ENCODE measurements around the gene STX3.
"Not testable (repeated sequence)": the region's sequence is repeated elsewhere in the genome, so short reads cannot be mapped to it uniquely, and the experiment has no call there.

The STX3 gene

DNA sequence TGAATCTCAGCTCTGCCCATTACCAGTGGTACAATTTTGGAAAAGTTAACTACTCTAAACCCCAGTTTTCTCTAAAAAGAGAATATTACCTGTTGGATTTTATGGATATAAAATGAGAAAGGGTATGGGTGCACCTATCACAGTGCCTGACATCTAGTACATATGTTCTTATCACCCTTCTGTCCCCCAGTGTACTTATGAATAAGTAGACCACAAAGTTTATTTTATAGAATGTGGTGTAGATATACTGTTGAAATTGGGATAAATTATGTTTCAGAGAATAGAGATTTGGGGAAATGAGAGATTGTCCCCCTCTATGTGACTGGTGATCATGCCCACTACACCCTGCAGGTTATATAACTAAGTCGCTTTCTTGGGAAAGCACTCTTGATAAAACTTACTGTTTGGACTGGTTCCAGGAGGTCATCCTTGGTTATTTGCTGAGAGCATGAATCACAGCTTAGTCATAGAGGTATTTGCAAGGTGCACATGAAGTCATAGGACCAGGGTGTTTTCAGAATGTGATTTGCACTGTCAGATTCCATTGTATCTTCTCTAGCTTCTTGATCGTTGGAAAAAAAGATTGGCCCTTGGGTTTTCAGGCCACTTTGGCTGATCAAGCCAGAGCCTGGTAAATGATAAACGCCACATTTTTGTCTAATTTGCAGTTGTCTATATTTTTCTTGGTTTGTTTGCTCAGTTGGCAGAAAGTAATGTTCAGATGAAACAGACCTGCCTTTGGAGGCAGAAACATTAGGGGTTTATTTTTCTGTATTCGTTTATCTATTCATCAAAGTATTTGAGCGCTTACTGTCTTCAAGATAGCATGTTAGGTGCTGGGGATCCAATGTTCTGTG, 21.3 kb downstream of the STX3 start:
- Histone ChIP-seq H3K4me1 (ENCODE audit: insufficient read depth, low read length) (no peaks in the 10 kb centered on the region), H3K27ac (ENCODE audit: low read depth, low read length) (no peak overlapping the region), H3K36me3 (ENCODE audit: insufficient read depth, low read length) (peaks cover 13% of the 10 kb centered on the region), H3K9me3 (ENCODE audit: low read length) (no peaks in the 10 kb centered on the region), H3K4me3 (ENCODE audit: low read depth in 1 of 2, low read length in 2 of 2) (no peak overlapping the region), H3K9ac (ENCODE audit: low read length) (no peak overlapping the region), H3K27me3 (ENCODE audit: control insufficient read depth in 1 of 2, insufficient read depth in 2 of 2, low read length in 2 of 2) (no peaks in the 10 kb centered on the region)

DNA sequence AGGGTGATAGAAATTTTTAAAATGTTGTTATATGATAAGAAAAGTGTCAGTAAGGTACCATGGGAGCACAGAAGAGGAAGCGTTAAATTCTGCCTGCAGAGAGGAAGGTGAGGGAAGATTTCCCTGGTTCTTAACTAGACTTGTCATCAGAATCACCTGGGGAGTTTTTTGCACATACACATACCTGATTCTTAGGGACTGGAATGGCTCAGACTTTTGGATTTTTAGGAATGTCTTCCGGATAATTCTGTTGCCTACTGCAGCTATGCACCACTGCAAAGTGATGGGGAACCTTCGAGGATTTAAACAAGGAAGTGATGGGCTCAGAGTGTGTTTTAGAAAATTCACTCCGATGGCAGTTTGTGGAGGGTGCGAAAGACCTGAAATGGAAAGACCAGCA, 21.9 kb downstream of the STX3 start:
- Histone ChIP-seq H3K36me3 (ENCODE audit: insufficient read depth, low read length) (peaks cover 13% of the 10 kb centered on the region), H3K27ac (ENCODE audit: low read depth, low read length) (no peak overlapping the region), H3K4me3 (ENCODE audit: low read depth in 1 of 2, low read length in 2 of 2) (no peak overlapping the region), H3K9ac (ENCODE audit: low read length) (no peak overlapping the region), H3K9me3 (ENCODE audit: low read length) (no peaks in the 10 kb centered on the region), H3K27me3 (ENCODE audit: control insufficient read depth in 1 of 2, insufficient read depth in 2 of 2, low read length in 2 of 2) (no peaks in the 10 kb centered on the region), H3K4me1 (ENCODE audit: insufficient read depth, low read length) (no peaks in the 10 kb centered on the region)

DNA sequence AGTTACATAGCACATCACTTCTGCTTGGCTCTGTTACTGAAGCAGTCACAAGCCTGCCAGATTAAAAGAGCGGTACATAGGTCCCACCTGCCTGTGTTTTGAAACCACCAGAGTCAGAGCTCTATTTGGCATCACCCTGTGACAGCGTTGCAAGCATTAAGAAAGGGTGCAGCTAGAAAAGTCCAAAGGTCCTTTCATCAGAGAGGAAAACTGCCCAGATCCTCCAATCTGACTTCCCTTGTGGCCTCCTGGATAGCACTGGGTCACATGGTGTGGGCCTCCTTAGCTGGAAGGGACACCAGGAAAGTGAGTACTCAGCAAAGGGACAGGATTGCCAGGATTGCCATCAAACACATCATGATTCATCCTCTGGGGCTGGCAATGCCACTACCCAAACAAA, 22.9 kb downstream of the STX3 start:
- Histone ChIP-seq H3K4me3 (ENCODE audit: low read depth in 1 of 2, low read length in 2 of 2) (no peak overlapping the region), H3K27ac (ENCODE audit: low read depth, low read length) (no peak overlapping the region), H3K4me1 (ENCODE audit: insufficient read depth, low read length) (no peaks in the 10 kb centered on the region), H3K9ac (ENCODE audit: low read length) (no peak overlapping the region), H3K27me3 (ENCODE audit: control insufficient read depth in 1 of 2, insufficient read depth in 2 of 2, low read length in 2 of 2) (no peaks in the 10 kb centered on the region), H3K9me3 (ENCODE audit: low read length) (no peaks in the 10 kb centered on the region), H3K36me3 (ENCODE audit: insufficient read depth, low read length) (peaks cover 13% of the 10 kb centered on the region)

- no peaks in the 10 kb centered on the region for H3K4me1 ChIP-seq (ENCODE audit: insufficient read depth, low read length)
- H3K27ac ChIP-seq (ENCODE audit: low read depth, low read length), result no peak overlapping the region
- no peaks in the 10 kb centered on the region for H3K9me3 ChIP-seq (ENCODE audit: low read length)
- no peak overlapping the region for H3K9ac ChIP-seq (ENCODE audit: low read length)
- H3K36me3 ChIP-seq (ENCODE audit: insufficient read depth, low read length), result peaks cover 11% of the 10 kb centered on the region
- no peak overlapping the region for H3K4me3 ChIP-seq (ENCODE audit: low read depth in 1 of 2, low read length in 2 of 2)
- no peaks in the 10 kb centered on the region for H3K27me3 ChIP-seq (ENCODE audit: control insufficient read depth in 1 of 2, insufficient read depth in 2 of 2, low read length in 2 of 2)
These were observed 24.3 kb downstream of the STX3 start for GRCh38 chr11:59779487-59779886.

DNA sequence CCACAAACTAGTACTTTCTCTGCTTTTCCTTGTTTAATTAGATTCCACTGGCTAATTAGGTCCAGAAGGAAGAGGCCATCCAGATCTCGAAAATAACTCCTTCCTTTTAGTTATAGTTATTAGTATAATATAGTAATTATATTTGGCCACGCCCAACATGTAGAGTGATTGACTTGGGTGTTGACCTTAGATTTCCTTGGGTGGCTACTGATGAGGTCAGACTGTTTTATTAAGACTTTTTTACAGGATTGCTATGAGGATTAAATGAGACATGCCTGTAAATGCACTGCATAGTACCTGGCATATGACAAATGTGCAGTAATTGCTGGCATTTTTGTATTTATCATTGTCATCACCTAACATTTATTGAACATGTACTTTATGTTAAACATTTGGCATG, 26.9 kb downstream of the STX3 start:
- no peaks in the 10 kb centered on the region for H3K4me1 ChIP-seq (ENCODE audit: insufficient read depth, low read length)
- H3K9me3 ChIP-seq (ENCODE audit: low read length), result no peaks in the 10 kb centered on the region
- H3K9ac ChIP-seq (ENCODE audit: low read length), result no peak overlapping the region
- no peak overlapping the region for H3K27ac ChIP-seq (ENCODE audit: low read depth, low read length)
- no peak overlapping the region for H3K4me3 ChIP-seq (ENCODE audit: low read depth in 1 of 2, low read length in 2 of 2)
- no peaks in the 10 kb centered on the region for H3K36me3 ChIP-seq (ENCODE audit: insufficient read depth, low read length)
- no peaks in the 10 kb centered on the region for H3K27me3 ChIP-seq (ENCODE audit: control insufficient read depth in 1 of 2, insufficient read depth in 2 of 2, low read length in 2 of 2)

GRCh38 chr11:59783632-59784090, 28.5 kb downstream of the STX3 start:
- Histone ChIP-seq H3K9ac (ENCODE audit: low read length) (no peak overlapping the region), H3K27me3 (ENCODE audit: control insufficient read depth in 1 of 2, insufficient read depth in 2 of 2, low read length in 2 of 2) (no peaks in the 10 kb centered on the region), H3K4me1 (ENCODE audit: insufficient read depth, low read length) (no peaks in the 10 kb centered on the region), H3K4me3 (ENCODE audit: low read depth in 1 of 2, low read length in 2 of 2) (no peak overlapping the region), H3K9me3 (ENCODE audit: low read length) (no peaks in the 10 kb centered on the region), H3K27ac (ENCODE audit: low read depth, low read length) (no peak overlapping the region), H3K36me3 (ENCODE audit: insufficient read depth, low read length) (no peaks in the 10 kb centered on the region)

DNA sequence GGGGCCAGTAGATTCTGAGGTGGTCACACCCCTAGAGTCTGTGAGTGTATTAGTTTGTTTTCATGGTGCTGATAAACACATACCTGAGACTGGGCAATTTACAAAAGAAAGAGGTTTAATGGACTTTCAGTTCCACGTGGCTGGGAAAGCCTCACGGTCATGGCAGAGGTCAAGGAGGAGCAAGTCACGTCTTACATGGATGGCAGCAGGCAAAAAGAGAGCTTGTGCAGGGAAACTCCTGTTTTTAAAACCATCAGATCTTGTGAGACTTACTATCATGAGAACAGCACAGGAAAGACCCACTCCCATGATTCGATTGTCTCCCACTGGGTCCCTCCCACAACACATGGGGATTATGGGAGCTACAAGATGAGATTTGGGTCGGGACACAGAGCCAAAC, 29.3 kb downstream of the STX3 start:
- H3K4me1 ChIP-seq (ENCODE audit: insufficient read depth, low read length); H3K9me3 ChIP-seq (ENCODE audit: low read length); H3K9ac ChIP-seq (ENCODE audit: low read length); H3K27ac ChIP-seq (ENCODE audit: low read depth, low read length); H3K4me3 ChIP-seq (ENCODE audit: low read depth in 1 of 2, low read length in 2 of 2); H3K36me3 ChIP-seq (ENCODE audit: insufficient read depth, low read length); H3K27me3 ChIP-seq (ENCODE audit: control insufficient read depth in 1 of 2, insufficient read depth in 2 of 2, low read length in 2 of 2): not testable (repeated sequence)

DNA sequence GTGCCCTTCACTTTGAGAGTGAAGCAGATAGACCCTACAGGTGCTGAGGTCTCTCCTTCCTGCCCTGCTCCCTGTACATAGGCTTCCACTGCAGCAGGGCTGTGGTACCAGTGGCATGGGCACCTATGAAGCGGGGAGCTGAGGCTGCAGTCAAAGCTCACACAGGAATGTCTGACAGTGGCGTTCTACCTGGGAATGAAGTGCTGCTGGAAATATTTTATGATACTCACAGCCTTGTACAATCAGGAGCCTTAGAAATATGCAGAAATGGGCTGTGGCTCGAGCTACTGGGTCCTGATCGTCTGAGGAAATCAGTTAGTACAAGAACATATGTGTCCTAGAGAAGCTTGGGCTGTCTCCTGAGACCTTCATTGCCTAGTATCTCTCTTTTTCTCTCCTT, 30.6 kb downstream of the STX3 start:
- Histone ChIP-seq H3K4me1 (ENCODE audit: insufficient read depth, low read length) (no peaks in the 10 kb centered on the region), H3K27ac (ENCODE audit: low read depth, low read length) (no peak overlapping the region), H3K9ac (ENCODE audit: low read length) (no peak overlapping the region), H3K9me3 (ENCODE audit: low read length) (no peaks in the 10 kb centered on the region), H3K27me3 (ENCODE audit: control insufficient read depth in 1 of 2, insufficient read depth in 2 of 2, low read length in 2 of 2) (no peaks in the 10 kb centered on the region), H3K4me3 (ENCODE audit: low read depth in 1 of 2, low read length in 2 of 2) (no peak overlapping the region), H3K36me3 (ENCODE audit: insufficient read depth, low read length) (peaks cover 10% of the 10 kb centered on the region)

DNA sequence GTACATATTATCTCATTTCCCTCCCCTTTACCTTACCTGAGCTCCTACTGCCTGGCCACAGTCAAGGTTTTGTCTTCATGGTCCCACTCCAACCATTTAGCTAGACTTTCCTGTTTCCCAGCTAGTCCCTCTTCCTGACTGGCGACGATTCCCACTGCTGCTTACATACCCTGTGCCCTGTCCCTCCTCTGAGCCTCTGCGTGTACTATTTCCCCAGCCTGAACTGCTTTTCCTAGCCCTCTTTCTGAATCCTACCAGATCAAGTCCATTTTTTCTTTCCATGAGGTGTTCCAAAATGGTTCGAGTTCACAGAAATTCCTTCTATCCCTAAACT, 32.0 kb downstream of the STX3 start:
- Histone ChIP-seq H3K9me3 (ENCODE audit: low read length) (no peaks in the 10 kb centered on the region), H3K9ac (ENCODE audit: low read length) (no peak overlapping the region), H3K27me3 (ENCODE audit: control insufficient read depth in 1 of 2, insufficient read depth in 2 of 2, low read length in 2 of 2) (no peaks in the 10 kb centered on the region), H3K27ac (ENCODE audit: low read depth, low read length) (no peak overlapping the region), H3K4me1 (ENCODE audit: insufficient read depth, low read length) (no peaks in the 10 kb centered on the region), H3K36me3 (ENCODE audit: insufficient read depth, low read length) (peaks cover 10% of the 10 kb centered on the region), H3K4me3 (ENCODE audit: low read depth in 1 of 2, low read length in 2 of 2) (no peak overlapping the region)

- no peaks in the 10 kb centered on the region for H3K27me3 ChIP-seq (ENCODE audit: control insufficient read depth in 1 of 2, insufficient read depth in 2 of 2, low read length in 2 of 2)
- H3K4me3 ChIP-seq (ENCODE audit: low read depth in 1 of 2, low read length in 2 of 2), result no peak overlapping the region
- no peak overlapping the region for H3K9ac ChIP-seq (ENCODE audit: low read length)
- no peaks in the 10 kb centered on the region for H3K4me1 ChIP-seq (ENCODE audit: insufficient read depth, low read length)
- no peak overlapping the region for H3K27ac ChIP-seq (ENCODE audit: low read depth, low read length)
- H3K36me3 ChIP-seq (ENCODE audit: insufficient read depth, low read length), result peaks cover 14% of the 10 kb centered on the region
- H3K9me3 ChIP-seq (ENCODE audit: low read length), result no peaks in the 10 kb centered on the region
These were observed 32.6 kb downstream of the STX3 start for GRCh38 chr11:59787816-59788215.

DNA sequence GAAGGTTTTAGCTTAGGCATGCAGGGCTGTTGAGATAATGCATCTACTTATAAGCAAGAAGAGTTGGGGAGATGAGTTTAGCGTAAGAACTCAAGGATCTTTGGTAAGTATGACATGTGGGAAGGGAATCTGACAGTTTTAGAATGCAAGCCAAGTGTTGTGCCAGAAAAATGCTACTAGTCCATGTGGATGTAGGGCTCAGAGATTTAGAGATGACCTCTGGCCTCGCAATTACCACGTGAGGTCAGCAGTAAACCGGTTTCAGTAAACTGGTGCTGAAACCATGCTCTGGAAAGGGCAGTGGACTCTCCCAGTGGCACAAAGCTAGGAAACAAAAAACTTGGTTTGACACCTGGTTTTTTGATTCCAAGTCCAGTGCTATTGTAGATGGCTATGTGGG, 36.5 kb downstream of the STX3 start:
- no peak overlapping the region for H3K4me3 ChIP-seq (ENCODE audit: low read depth in 1 of 2, low read length in 2 of 2)
- H3K9me3 ChIP-seq (ENCODE audit: low read length), result no peaks in the 10 kb centered on the region
- H3K27me3 ChIP-seq (ENCODE audit: control insufficient read depth in 1 of 2, insufficient read depth in 2 of 2, low read length in 2 of 2), result no peaks in the 10 kb centered on the region
- H3K36me3 ChIP-seq (ENCODE audit: insufficient read depth, low read length), result peaks cover 43% of the 10 kb centered on the region
- no peak overlapping the region for H3K9ac ChIP-seq (ENCODE audit: low read length)
- no peaks in the 10 kb centered on the region for H3K4me1 ChIP-seq (ENCODE audit: insufficient read depth, low read length)
- no peak overlapping the region for H3K27ac ChIP-seq (ENCODE audit: low read depth, low read length)

DNA sequence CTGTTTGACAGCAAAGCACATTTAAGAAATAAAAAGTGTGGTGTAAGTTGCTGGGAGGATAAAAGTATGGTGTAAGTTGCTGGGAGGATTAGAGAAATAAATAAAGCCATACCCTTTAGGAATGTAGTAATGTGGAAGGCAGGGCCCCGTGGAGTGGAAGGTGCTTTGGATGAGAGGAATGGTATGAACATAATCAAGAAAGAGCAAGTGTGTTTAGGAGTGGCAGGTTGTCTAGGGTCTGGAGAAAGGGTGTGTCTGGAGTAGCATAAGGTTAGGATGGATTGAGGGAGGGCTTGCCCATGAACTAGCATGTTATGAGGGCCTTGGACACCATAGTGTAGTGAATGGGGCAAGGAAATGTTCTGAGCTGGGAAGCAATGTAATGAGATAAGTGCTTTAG, 37.3 kb downstream of the STX3 start:
- no peaks in the 10 kb centered on the region for H3K9me3 ChIP-seq (ENCODE audit: low read length)
- no peak overlapping the region for H3K9ac ChIP-seq (ENCODE audit: low read length)
- H3K36me3 ChIP-seq (ENCODE audit: insufficient read depth, low read length), result peaks cover 48% of the 10 kb centered on the region
- no peaks in the 10 kb centered on the region for H3K27me3 ChIP-seq (ENCODE audit: control insufficient read depth in 1 of 2, insufficient read depth in 2 of 2, low read length in 2 of 2)
- H3K4me1 ChIP-seq (ENCODE audit: insufficient read depth, low read length), result no peaks in the 10 kb centered on the region
- no peak overlapping the region for H3K27ac ChIP-seq (ENCODE audit: low read depth, low read length)
- no peak overlapping the region for H3K4me3 ChIP-seq (ENCODE audit: low read depth in 1 of 2, low read length in 2 of 2)

All from muscle layer of colon (tissue), 2 donors.